ENCODE results near the gene EPHA7. TPM values are rescaled to one million over a fixed set of nuclear protein-coding genes. Genes with fewer than 3 reads are reported as not detected.

The EPHA7 gene
- total and polyA plus RNA-seq, 2 donors from 2014 or later: 2.6 to 27.0 TPM

DNA sequence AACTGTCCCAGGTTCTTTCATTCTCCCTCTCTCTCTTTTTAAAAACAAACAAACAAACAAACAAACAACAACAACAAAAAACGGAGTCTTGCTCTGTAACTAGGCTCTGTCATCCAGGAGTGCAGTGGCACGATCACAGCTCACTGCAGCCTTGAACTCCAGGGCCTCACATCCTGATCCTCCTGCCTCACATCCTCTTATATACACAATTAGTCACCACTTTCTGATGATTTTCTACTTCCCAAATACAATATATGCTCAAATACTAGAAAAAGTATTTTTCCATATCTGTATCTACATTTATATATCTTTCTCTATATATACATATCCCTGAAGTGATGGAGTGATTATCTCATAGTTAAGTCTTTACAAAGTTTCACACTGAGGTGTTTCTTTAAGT lies 170.7 kb downstream of the EPHA7 start:
- TF ChIP-seq, protein P1, sequence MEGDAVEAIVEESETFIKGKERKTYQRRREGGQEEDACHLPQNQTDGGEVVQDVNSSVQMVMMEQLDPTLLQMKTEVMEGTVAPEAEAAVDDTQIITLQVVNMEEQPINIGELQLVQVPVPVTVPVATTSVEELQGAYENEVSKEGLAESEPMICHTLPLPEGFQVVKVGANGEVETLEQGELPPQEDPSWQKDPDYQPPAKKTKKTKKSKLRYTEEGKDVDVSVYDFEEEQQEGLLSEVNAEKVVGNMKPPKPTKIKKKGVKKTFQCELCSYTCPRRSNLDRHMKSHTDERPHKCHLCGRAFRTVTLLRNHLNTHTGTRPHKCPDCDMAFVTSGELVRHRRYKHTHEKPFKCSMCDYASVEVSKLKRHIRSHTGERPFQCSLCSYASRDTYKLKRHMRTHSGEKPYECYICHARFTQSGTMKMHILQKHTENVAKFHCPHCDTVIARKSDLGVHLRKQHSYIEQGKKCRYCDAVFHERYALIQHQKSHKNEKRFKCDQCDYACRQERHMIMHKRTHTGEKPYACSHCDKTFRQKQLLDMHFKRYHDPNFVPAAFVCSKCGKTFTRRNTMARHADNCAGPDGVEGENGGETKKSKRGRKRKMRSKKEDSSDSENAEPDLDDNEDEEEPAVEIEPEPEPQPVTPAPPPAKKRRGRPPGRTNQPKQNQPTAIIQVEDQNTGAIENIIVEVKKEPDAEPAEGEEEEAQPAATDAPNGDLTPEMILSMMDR (IDR thresholded peaks at IDR 0.05; ENCODE audit: borderline replicate concordance, extremely low read depth, insufficient read depth): no peak
- no peak for DNase-seq

DNA sequence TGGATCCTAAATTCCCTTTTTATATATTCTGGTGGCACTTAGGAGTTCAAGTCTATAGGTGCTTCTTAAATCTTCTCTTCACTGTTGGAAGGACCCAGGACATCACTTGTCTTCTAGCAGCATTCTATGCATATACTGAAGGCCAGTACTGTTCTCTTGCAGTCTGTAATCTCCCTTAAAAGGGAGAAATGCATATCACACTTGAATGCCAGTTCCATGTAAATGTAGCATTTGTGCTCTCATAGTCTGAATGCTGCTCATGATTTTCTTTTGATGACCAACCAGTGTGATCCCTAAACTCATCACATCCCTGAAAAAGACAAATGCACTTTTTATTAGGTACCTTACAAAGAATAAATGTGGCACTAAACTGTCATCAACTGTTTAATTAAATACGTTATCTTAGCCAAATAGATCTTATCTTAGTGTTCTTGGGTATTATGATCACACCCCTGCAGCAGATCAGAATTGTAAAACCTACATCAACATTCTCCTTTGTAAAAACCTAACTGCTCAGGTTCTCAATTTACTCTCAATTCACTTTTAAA lies 176.1 kb downstream of the EPHA7 start:
- no peak overlapping the region for H3K9ac ChIP-seq (ENCODE audit: low read length in 3 of 3)
- FAIRE-seq (no peak), DNase-seq (no peak)
- no peaks in the 10 kb centered on the region for H3K9me3 ChIP-seq (ENCODE audit: control insufficient read depth in 2 of 3, insufficient read depth in 1 of 3, low read length in 3 of 3)
- TF ChIP-seq, protein P1 (IDR thresholded peaks at IDR 0.05; ENCODE audit: borderline replicate concordance, extremely low read depth, insufficient read depth): no peak
- H3K27me3 ChIP-seq (ENCODE audit: control insufficient read depth, insufficient read depth, low read length): no peaks in the 10 kb centered on the region
- intact Hi-C loops (cut with DNase I): no loop called here
- no peak overlapping the region for H3K27ac ChIP-seq (ENCODE audit: low read depth in 2 of 2, low read length in 2 of 2)
- peaks cover 0 to 2% (median 0%) of the 10 kb centered on the region in 3 donors for H3K36me3 ChIP-seq (ENCODE audit: control insufficient read depth in 2 of 3, insufficient read depth in 3 of 3, low read length in 3 of 3)
- no peaks in the 10 kb centered on the region for H3K4me1 ChIP-seq (ENCODE audit: control insufficient read depth in 2 of 3, insufficient read depth in 2 of 3, low read depth in 1 of 3, low read length in 3 of 3)
- H3K4me3 ChIP-seq (ENCODE audit: low read length in 3 of 3): no peak overlapping the region

More for the DNA sequence above, 170.7 kb downstream of the EPHA7 start:
- no peaks in the 10 kb centered on the region for H3K9me3 ChIP-seq (ENCODE audit: control insufficient read depth in 2 of 3, insufficient read depth in 1 of 3, low read length in 3 of 3)
- intact Hi-C loops (cut with DNase I): no loop called here
- FAIRE-seq: no peak
- peaks cover 0 to 2% (median 0%) of the 10 kb centered on the region in 3 donors for H3K36me3 ChIP-seq (ENCODE audit: control insufficient read depth in 2 of 3, insufficient read depth in 3 of 3, low read length in 3 of 3)
- no peak overlapping the region for H3K9ac ChIP-seq (ENCODE audit: low read length in 3 of 3)
- H3K27ac ChIP-seq (ENCODE audit: low read depth in 2 of 2, low read length in 2 of 2): no peak overlapping the region
- no peaks in the 10 kb centered on the region for H3K27me3 ChIP-seq (ENCODE audit: control insufficient read depth, insufficient read depth, low read length)
- H3K4me1 ChIP-seq (ENCODE audit: control insufficient read depth in 2 of 3, insufficient read depth in 2 of 3, low read depth in 1 of 3, low read length in 3 of 3): no peaks in the 10 kb centered on the region
- H3K4me3 ChIP-seq (ENCODE audit: low read length in 3 of 3): no peak overlapping the region

DNA sequence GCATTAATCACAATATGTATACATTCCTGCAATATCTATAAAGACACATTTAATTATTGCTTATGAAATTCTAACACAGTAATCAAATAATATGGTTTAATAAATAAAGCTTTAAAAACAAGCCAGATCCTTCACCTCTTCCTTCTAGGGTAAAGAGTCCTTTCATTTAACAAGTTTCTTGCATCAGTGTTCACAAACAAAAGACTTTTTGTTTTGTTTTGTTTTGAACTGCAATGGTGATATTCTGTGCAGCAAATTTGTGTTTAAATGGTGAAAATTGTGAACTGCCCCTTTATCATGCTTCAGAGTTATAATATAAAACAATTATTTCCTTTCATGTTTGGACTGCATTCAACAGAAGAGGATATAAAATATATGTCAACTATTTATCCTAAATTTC lies 177.3 kb downstream of the EPHA7 start:
- intact Hi-C loops (cut with DNase I): no loop called here
- no peak for FAIRE-seq
- no peak overlapping the region for H3K4me3 ChIP-seq (ENCODE audit: low read length in 3 of 3)
- no peak for DNase-seq
- no peaks in the 10 kb centered on the region for H3K4me1 ChIP-seq (ENCODE audit: control insufficient read depth in 2 of 3, insufficient read depth in 2 of 3, low read depth in 1 of 3, low read length in 3 of 3)
- H3K9me3 ChIP-seq (ENCODE audit: control insufficient read depth in 2 of 3, insufficient read depth in 1 of 3, low read length in 3 of 3): no peaks in the 10 kb centered on the region
- H3K27ac ChIP-seq (ENCODE audit: low read depth in 2 of 2, low read length in 2 of 2): no peak overlapping the region
- TF ChIP-seq, protein P1 (IDR thresholded peaks at IDR 0.05; ENCODE audit: borderline replicate concordance, extremely low read depth, insufficient read depth): no peak
- H3K36me3 ChIP-seq (ENCODE audit: control insufficient read depth in 2 of 3, insufficient read depth in 3 of 3, low read length in 3 of 3): peaks cover 0 to 2% (median 0%) of the 10 kb centered on the region in 3 donors
- no peak overlapping the region for H3K9ac ChIP-seq (ENCODE audit: low read length in 3 of 3)
- no peaks in the 10 kb centered on the region for H3K27me3 ChIP-seq (ENCODE audit: control insufficient read depth, insufficient read depth, low read length)

DNA sequence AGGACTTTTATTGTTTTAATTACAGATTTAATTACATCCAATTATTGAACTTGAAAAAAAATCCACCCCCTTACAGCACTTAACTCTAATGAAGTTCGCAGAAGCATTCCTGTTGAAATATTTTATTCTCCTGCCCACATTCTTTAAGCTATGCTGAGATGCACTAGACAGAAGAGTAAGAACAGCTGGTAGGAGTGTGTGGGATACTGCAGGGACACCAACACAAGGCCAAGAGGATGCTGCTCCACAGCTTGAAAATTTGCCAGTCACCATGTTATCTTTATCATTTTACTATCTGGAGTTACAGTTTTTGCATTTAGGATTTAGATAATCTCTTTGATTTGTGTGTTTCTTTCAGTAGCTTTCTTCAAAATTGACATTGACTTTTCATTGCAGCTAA lies 180.7 kb downstream of the EPHA7 start:
- no peaks in the 10 kb centered on the region for H3K4me1 ChIP-seq (ENCODE audit: control insufficient read depth in 2 of 3, insufficient read depth in 2 of 3, low read depth in 1 of 3, low read length in 3 of 3)
- FAIRE-seq (no peak), DNase-seq (peak in 1 of 5 donors; percentile 26)
- no peaks in the 10 kb centered on the region for H3K9me3 ChIP-seq (ENCODE audit: control insufficient read depth in 2 of 3, insufficient read depth in 1 of 3, low read length in 3 of 3)
- H3K27me3 ChIP-seq (ENCODE audit: control insufficient read depth, insufficient read depth, low read length): no peaks in the 10 kb centered on the region
- H3K27ac ChIP-seq (ENCODE audit: low read depth in 2 of 2, low read length in 2 of 2): no peak overlapping the region
- no peak overlapping the region for H3K4me3 ChIP-seq (ENCODE audit: low read length in 3 of 3)
- intact Hi-C loops (cut with DNase I): no loop called here
- H3K9ac ChIP-seq (ENCODE audit: low read length in 3 of 3): no peak overlapping the region
- TF ChIP-seq, protein P1 (IDR thresholded peaks at IDR 0.05; ENCODE audit: borderline replicate concordance, extremely low read depth, insufficient read depth): no peak
- no peaks in the 10 kb centered on the region for H3K36me3 ChIP-seq (ENCODE audit: control insufficient read depth in 2 of 3, insufficient read depth in 3 of 3, low read length in 3 of 3)
